Measurements from ENCODE around the gene AGMAT.
A peak's percentile ranks its signal among the peaks of the same experiment; 100 is the strongest.
"Not testable (repeated sequence)": the region's sequence is repeated elsewhere in the genome, so short reads cannot be mapped to it uniquely, and the experiment has no call there.

AGMAT gene

GRCh38 chr1:15603966-15604282 lies 19.1 kb upstream of the AGMAT start:
- Histone ChIP-seq H3K27ac (replicated peaks; ENCODE audit: low read length) (peak overlapping the region; percentile 54), H3K4me3 (ENCODE audit: low read length in 2 of 2) (peak overlapping the region; percentile 62 to 83)

GRCh38 chr1:15603050-15603965 lies 18.5 kb upstream of the AGMAT start:
- H3K4me2 ChIP-seq (ENCODE audit: insufficient read depth, low read length, poor library complexity, severe bottlenecking) = peak overlapping the region; percentile 77
- H3K18ac ChIP-seq (ENCODE audit: low read length) = peak overlapping the region; percentile 96
- H2AFZ ChIP-seq (ENCODE audit: low read length) = peak overlapping the region; percentile 88
- H2AK5ac ChIP-seq (ENCODE audit: low read depth, low read length) = peak overlapping the region; percentile 97
- H4K91ac ChIP-seq (ENCODE audit: low read depth, low read length, poor library complexity) = no peak overlapping the region
- DNase-seq (ENCODE audit: low spot score) = peak; percentile 84
- H3K4me3 ChIP-seq (ENCODE audit: low read length in 2 of 2) = peak overlapping the region; percentile 62 to 83
- H3K4me1 ChIP-seq (ENCODE audit: control insufficient read depth in 2 of 2, insufficient read depth in 1 of 2, low read depth in 1 of 2, low read length in 2 of 2) = peaks cover 0 to 2% of the 10 kb centered on the region in 2 donors
- H4K8ac ChIP-seq (ENCODE audit: low read depth, low read length) = no peak overlapping the region
- 100% methylated on average over 1 to 2 of the region's 56 CpGs for WGBS, 2 donors (ENCODE audit: extremely low coverage in 2 of 2, insufficient read length in 2 of 2, insufficient replicate concordance in 1 of 2)
- peak overlapping the region; percentile 58 for H2BK15ac ChIP-seq (ENCODE audit: low read length)
- no peaks in the 10 kb centered on the region for H3K36me3 ChIP-seq (replicated peaks in 1 of 2; ENCODE audit: control insufficient read depth in 2 of 2, insufficient read depth in 2 of 2, low read length in 2 of 2)
- peak overlapping the region; percentile 92 for H3K9ac ChIP-seq (ENCODE audit: low read depth, low read length, poor library complexity)
- no peak overlapping the region for H2BK12ac ChIP-seq (ENCODE audit: low read length)
- peaks cover 0 to 4% of the 10 kb centered on the region in 2 donors for H3K9me3 ChIP-seq (replicated peaks in 1 of 2; ENCODE audit: control insufficient read depth in 2 of 2, insufficient read depth in 1 of 2, low read depth in 1 of 2, low read length in 2 of 2)
- H3K79me1 ChIP-seq (ENCODE audit: low read depth, low read length) = no peaks in the 10 kb centered on the region
- peak overlapping the region; percentile 35 for H2BK5ac ChIP-seq (ENCODE audit: low read length)
- H3K23ac ChIP-seq (ENCODE audit: low read depth, low read length, poor library complexity) = peak overlapping the region; percentile 80
- H2BK120ac ChIP-seq (ENCODE audit: low read depth, low read length) = peak overlapping the region; percentile 91
- H3K4ac ChIP-seq (ENCODE audit: low read length) = peak overlapping the region; percentile 76
- H3K27me3 ChIP-seq (ENCODE audit: control insufficient read depth in 3 of 3, insufficient read depth in 3 of 3, low read depth in 1 of 3, low read length in 3 of 3) = no peaks in the 10 kb centered on the region
- H3K27ac ChIP-seq (replicated peaks; ENCODE audit: low read length) = peak overlapping the region; percentile 54
- H3K14ac ChIP-seq (ENCODE audit: low read length) = peak overlapping the region; percentile 38

More at GRCh38 chr1:15603966-15604282, 19.1 kb upstream of the AGMAT start:
- H3K4me1 ChIP-seq (ENCODE audit: control insufficient read depth in 2 of 2, insufficient read depth in 1 of 2, low read depth in 1 of 2, low read length in 2 of 2); H3K79me1 ChIP-seq (ENCODE audit: low read depth, low read length); H4K8ac ChIP-seq (ENCODE audit: low read depth, low read length); H3K14ac ChIP-seq (ENCODE audit: low read length); H3K9me3 ChIP-seq (replicated peaks in 1 of 2; ENCODE audit: control insufficient read depth in 2 of 2, insufficient read depth in 1 of 2, low read depth in 1 of 2, low read length in 2 of 2); H2BK12ac ChIP-seq (ENCODE audit: low read length); H4K91ac ChIP-seq (ENCODE audit: low read depth, low read length, poor library complexity); H2BK5ac ChIP-seq (ENCODE audit: low read length); H2BK15ac ChIP-seq (ENCODE audit: low read length); H3K4ac ChIP-seq (ENCODE audit: low read length); H3K23ac ChIP-seq (ENCODE audit: low read depth, low read length, poor library complexity); H3K36me3 ChIP-seq (replicated peaks in 1 of 2; ENCODE audit: control insufficient read depth in 2 of 2, insufficient read depth in 2 of 2, low read length in 2 of 2); H3K9ac ChIP-seq (ENCODE audit: low read depth, low read length, poor library complexity); H3K18ac ChIP-seq (ENCODE audit: low read length); H2AK5ac ChIP-seq (ENCODE audit: low read depth, low read length); H3K27me3 ChIP-seq (ENCODE audit: control insufficient read depth in 3 of 3, insufficient read depth in 3 of 3, low read depth in 1 of 3, low read length in 3 of 3); H2BK120ac ChIP-seq (ENCODE audit: low read depth, low read length); DNase-seq (ENCODE audit: low spot score): not testable (repeated sequence)
- no CpG with 5 or more reads among the region's 13 CpGs for WGBS, 2 donors (ENCODE audit: extremely low coverage in 2 of 2, insufficient read length in 2 of 2, insufficient replicate concordance in 1 of 2)
- H3K4me2 ChIP-seq (ENCODE audit: insufficient read depth, low read length, poor library complexity, severe bottlenecking) = peak overlapping the region; percentile 58
- H2AFZ ChIP-seq (ENCODE audit: low read length) = peak overlapping the region; percentile 88

- no peak overlapping the region for H2BK12ac ChIP-seq (ENCODE audit: low read length)
- DNase-seq (ENCODE audit: low spot score) = no peak
- no peak overlapping the region for H3K18ac ChIP-seq (ENCODE audit: low read length)
- H4K8ac ChIP-seq (ENCODE audit: low read depth, low read length) = no peak overlapping the region
- H3K4me3 ChIP-seq (ENCODE audit: low read length in 2 of 2) = no peak overlapping the region
- H3K9ac ChIP-seq (ENCODE audit: low read depth, low read length, poor library complexity) = no peak overlapping the region
- no peak overlapping the region for H2BK5ac ChIP-seq (ENCODE audit: low read length)
- no peaks in the 10 kb centered on the region for H3K36me3 ChIP-seq (replicated peaks in 1 of 2; ENCODE audit: control insufficient read depth in 2 of 2, insufficient read depth in 2 of 2, low read length in 2 of 2)
- no peak overlapping the region for H2AFZ ChIP-seq (ENCODE audit: low read length)
- no peak overlapping the region for H2AK5ac ChIP-seq (ENCODE audit: low read depth, low read length)
- H3K23ac ChIP-seq (ENCODE audit: low read depth, low read length, poor library complexity) = no peak overlapping the region
- no peaks in the 10 kb centered on the region for H3K9me3 ChIP-seq (replicated peaks in 1 of 2; ENCODE audit: control insufficient read depth in 2 of 2, insufficient read depth in 1 of 2, low read depth in 1 of 2, low read length in 2 of 2)
- H3K27me3 ChIP-seq (ENCODE audit: control insufficient read depth in 3 of 3, insufficient read depth in 3 of 3, low read depth in 1 of 3, low read length in 3 of 3) = no peaks in the 10 kb centered on the region
- H3K4me1 ChIP-seq (ENCODE audit: control insufficient read depth in 2 of 2, insufficient read depth in 1 of 2, low read depth in 1 of 2, low read length in 2 of 2) = peaks cover 2 to 4% of the 10 kb centered on the region in 2 donors
- no peak overlapping the region for H4K91ac ChIP-seq (ENCODE audit: low read depth, low read length, poor library complexity)
- no CpG with 5 or more reads among the region's 2 CpGs for WGBS, 2 donors (ENCODE audit: extremely low coverage in 2 of 2, insufficient read length in 2 of 2, insufficient replicate concordance in 1 of 2)
- H3K14ac ChIP-seq (ENCODE audit: low read length) = no peak overlapping the region
- no peak overlapping the region for H3K4ac ChIP-seq (ENCODE audit: low read length)
- H3K4me2 ChIP-seq (ENCODE audit: insufficient read depth, low read length, poor library complexity, severe bottlenecking) = no peak overlapping the region
- no peak overlapping the region for H2BK15ac ChIP-seq (ENCODE audit: low read length)
- no peak overlapping the region for H3K27ac ChIP-seq (replicated peaks; ENCODE audit: low read length)
- no peaks in the 10 kb centered on the region for H3K79me1 ChIP-seq (ENCODE audit: low read depth, low read length)
- H2BK120ac ChIP-seq (ENCODE audit: low read depth, low read length) = no peak overlapping the region
These were observed 13.6 kb upstream of the AGMAT start for GRCh38 chr1:15598436-15598835.

GRCh38 chr1:15595809-15596617 lies 11.2 kb upstream of the AGMAT start:
- no peaks in the 10 kb centered on the region for H3K36me3 ChIP-seq (replicated peaks in 1 of 2; ENCODE audit: control insufficient read depth in 2 of 2, insufficient read depth in 2 of 2, low read length in 2 of 2)
- H3K27me3 ChIP-seq (ENCODE audit: control insufficient read depth in 3 of 3, insufficient read depth in 3 of 3, low read depth in 1 of 3, low read length in 3 of 3) = no peaks in the 10 kb centered on the region

More at GRCh38 chr1:15595809-15596617, 11.2 kb upstream of the AGMAT start:
- Histone ChIP-seq H3K4me1 (ENCODE audit: control insufficient read depth in 2 of 2, insufficient read depth in 1 of 2, low read depth in 1 of 2, low read length in 2 of 2) (peaks cover 0 to 4% of the 10 kb centered on the region in 2 donors), H3K4ac (ENCODE audit: low read length) (no peak overlapping the region), H3K18ac (ENCODE audit: low read length) (no peak overlapping the region), H2BK5ac (ENCODE audit: low read length) (no peak overlapping the region), H3K4me2 (ENCODE audit: insufficient read depth, low read length, poor library complexity, severe bottlenecking) (no peak overlapping the region), H2AFZ (ENCODE audit: low read length) (no peak overlapping the region), H3K4me3 (ENCODE audit: low read length in 2 of 2) (no peak overlapping the region), H4K8ac (ENCODE audit: low read depth, low read length) (no peak overlapping the region), H3K9me3 (replicated peaks in 1 of 2; ENCODE audit: control insufficient read depth in 2 of 2, insufficient read depth in 1 of 2, low read depth in 1 of 2, low read length in 2 of 2) (no peaks in the 10 kb centered on the region), H2BK15ac (ENCODE audit: low read length) (no peak overlapping the region), H3K27ac (replicated peaks; ENCODE audit: low read length) (no peak overlapping the region), H2AK5ac (ENCODE audit: low read depth, low read length) (no peak overlapping the region), H3K79me1 (ENCODE audit: low read depth, low read length) (no peaks in the 10 kb centered on the region), H3K9ac (ENCODE audit: low read depth, low read length, poor library complexity) (no peak overlapping the region), H4K91ac (ENCODE audit: low read depth, low read length, poor library complexity) (no peak overlapping the region), H2BK12ac (ENCODE audit: low read length) (no peak overlapping the region), H2BK120ac (ENCODE audit: low read depth, low read length) (no peak overlapping the region), H3K14ac (ENCODE audit: low read length) (no peak overlapping the region), H3K23ac (ENCODE audit: low read depth, low read length, poor library complexity) (no peak overlapping the region)
- WGBS, 2 donors (ENCODE audit: extremely low coverage in 2 of 2, insufficient read length in 2 of 2, insufficient replicate concordance in 1 of 2) = no CpG with 5 or more reads among the region's 5 CpGs
- no peak for DNase-seq (ENCODE audit: low spot score)

Data from neuronal stem cell (in vitro differentiated cells).